SH-SY5Y (cell line): ENCODE data around the gene PCDHGA9.

ENCODE experiments used
- GATA2 ChIP-seq: IDR thresholded peaks from 2 replicates; pipeline ENCODE4 v1.6.1; 2011; ENCODE audit warnings: mild to moderate bottlenecking, low read depth, low read length
- GATA3 ChIP-seq: IDR thresholded peaks from 2 replicates; pipeline ENCODE4 v1.6.1; 2011; ENCODE audit warnings: low read depth, mild to moderate bottlenecking, low read length, moderate library complexity

The PCDHGA9 gene

GRCh38 chr5:141420855-141421488, 18.4 kb downstream of the PCDHGA9 start, which contains the start of gene PCDHGA11:
Gene PCDHGA11, plus strand, starts transcription at chr5:141421051. Its CDS starts 177 bp downstream, at chr5:141421228.
- no peak for TF ChIP-seq GATA3

DNA sequence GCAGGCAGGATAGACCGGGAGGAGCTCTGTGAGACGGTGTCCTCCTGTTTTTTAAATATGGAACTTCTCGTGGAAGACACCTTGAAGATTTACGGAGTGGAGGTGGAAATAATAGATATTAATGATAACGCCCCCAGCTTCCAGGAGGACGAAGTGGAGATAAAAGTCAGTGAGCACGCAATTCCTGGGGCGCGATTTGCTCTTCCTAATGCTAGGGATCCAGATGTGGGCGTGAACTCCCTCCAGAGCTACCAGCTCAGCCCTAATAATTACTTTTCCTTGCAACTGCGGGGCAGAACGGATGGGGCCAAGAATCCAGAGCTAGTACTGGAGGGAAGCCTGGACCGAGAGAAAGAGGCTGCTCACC, 18.9 kb downstream of the PCDHGA9 start:
- TF ChIP-seq GATA3 (no peak), GATA2 (no peak)

DNA sequence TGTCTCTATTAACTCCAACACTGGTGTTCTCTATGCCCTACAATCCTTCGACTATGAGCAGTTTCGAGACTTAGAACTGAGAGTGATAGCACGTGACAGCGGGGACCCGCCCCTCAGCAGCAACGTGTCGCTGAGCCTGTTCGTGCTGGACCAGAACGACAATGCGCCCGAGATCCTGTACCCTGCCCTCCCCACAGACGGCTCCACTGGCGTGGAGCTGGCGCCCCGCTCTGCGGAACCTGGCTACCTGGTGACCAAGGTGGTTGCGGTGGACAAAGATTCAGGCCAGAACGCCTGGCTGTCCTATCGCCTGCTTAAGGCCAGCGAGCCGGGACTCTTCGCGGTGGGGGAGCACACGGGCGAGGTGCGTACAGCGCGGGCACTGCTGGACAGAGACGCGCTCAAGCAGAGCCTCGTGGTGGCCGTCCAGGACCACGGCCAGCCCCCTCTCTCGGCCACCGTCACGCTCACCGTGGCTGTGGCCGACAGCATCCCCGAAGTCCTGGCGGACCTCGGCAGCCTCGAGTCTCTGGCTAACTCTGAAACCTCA, 20.2 kb downstream of the PCDHGA9 start:
- TF ChIP-seq GATA2: no peak
- no peak for TF ChIP-seq GATA3

DNA sequence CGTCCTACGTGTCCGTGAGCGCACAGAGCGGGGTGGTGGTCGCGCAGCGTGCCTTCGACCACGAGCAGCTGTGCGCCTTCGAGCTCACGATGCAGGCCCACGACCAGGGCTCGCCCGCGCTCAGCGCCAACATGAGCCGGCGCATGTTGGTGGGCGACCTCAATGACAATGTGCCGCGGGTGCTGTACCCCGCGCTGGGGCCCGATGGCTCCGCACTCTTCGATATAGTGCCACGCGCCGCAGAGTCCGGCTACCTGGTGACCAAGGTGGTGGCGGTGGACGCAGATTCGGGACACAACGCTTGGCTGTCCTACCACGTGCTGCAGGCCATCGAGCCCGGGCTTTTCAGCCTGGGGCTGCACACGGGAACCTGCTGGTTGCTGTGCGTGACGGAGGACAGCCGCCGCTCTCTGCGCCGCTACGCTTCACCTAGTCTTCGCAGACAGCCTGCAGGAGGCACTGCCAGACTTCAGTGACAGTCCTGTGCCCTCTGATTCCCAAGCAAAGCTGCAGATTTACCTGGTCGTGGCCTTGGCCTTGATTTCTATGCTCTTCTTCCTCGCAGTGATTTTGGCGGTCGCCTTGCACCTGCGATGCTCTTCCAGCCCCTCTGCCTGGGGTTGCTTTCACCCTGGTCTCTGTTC, 25.3 kb downstream of the PCDHGA9 start:
- TF ChIP-seq GATA3 (no peak), GATA2 (no peak)

DNA sequence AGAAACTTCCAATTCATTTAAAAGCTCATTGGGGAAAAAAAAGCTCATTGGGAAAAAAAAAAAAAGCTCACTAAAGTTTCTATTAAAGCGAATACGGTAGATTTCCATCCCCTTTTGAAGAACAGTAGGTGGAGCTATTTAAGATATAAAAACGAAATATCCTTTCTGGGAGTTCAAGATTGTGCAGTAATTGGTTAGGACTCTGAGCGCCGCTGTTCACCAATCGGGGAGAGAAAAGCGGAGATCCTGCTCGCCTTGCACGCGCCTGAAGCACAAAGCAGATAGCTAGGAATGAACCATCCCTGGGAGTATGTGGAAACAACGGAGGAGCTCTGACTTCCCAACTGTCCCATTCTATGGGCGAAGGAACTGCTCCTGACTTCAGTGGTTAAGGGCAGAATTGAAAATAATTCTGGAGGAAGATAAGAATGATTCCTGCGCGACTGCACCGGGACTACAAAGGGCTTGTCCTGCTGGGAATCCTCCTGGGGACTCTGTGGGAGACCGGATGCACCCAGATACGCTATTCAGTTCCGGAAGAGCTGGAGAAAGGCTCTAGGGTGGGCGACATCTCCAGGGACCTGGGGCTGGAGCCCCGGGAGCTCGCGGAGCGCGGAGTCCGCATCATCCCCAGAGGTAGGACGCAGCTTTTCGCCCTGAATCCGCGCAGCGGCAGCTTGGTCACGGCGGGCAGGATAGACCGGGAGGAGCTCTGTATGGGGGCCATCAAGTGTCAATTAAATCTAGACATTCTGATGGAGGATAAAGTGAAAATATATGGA, 27.9 kb downstream of the PCDHGA9 start, which contains the start of gene PCDHGA12:
PCDHGA12 (plus strand) TSS at position 176 of the 782 bp plus-strand sequence; CDS start at position 429, 253 bp downstream.
- TF ChIP-seq GATA2: no peak
- TF ChIP-seq GATA3: no peak

DNA sequence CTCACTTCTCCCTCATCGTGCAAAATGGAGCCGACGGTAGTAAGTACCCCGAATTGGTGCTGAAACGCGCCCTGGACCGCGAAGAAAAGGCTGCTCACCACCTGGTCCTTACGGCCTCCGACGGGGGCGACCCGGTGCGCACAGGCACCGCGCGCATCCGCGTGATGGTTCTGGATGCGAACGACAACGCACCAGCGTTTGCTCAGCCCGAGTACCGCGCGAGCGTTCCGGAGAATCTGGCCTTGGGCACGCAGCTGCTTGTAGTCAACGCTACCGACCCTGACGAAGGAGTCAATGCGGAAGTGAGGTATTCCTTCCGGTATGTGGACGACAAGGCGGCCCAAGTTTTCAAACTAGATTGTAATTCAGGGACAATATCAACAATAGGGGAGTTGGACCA, 28.7 kb downstream of the PCDHGA9 start:
- TF ChIP-seq GATA3 (no peak), GATA2 (no peak)

- TF ChIP-seq GATA2: no peak
- TF ChIP-seq GATA3: no peak
These were observed 31.4 kb downstream of the PCDHGA9 start for GRCh38 chr5:141434006-141434405.

DNA sequence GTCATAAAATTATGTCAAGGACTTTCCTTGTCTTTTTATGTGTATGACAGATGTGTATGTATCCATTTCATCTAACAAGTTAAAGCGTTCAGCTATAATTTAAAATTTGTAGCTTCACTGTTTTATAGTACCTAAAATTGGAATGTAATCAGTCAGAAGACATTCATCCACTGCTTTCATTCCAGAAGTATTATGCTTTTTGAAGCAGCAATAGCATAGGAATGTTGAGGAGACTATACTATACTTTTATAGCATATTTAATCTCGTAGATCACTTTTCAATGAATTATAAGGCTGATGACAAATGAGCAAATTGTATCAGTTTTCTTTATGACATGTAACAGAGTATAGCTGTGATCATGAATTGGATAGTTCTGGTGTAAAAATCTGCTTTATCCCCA, 34.6 kb downstream of the PCDHGA9 start:
- TF ChIP-seq GATA2: no peak
- no peak for TF ChIP-seq GATA3

DNA sequence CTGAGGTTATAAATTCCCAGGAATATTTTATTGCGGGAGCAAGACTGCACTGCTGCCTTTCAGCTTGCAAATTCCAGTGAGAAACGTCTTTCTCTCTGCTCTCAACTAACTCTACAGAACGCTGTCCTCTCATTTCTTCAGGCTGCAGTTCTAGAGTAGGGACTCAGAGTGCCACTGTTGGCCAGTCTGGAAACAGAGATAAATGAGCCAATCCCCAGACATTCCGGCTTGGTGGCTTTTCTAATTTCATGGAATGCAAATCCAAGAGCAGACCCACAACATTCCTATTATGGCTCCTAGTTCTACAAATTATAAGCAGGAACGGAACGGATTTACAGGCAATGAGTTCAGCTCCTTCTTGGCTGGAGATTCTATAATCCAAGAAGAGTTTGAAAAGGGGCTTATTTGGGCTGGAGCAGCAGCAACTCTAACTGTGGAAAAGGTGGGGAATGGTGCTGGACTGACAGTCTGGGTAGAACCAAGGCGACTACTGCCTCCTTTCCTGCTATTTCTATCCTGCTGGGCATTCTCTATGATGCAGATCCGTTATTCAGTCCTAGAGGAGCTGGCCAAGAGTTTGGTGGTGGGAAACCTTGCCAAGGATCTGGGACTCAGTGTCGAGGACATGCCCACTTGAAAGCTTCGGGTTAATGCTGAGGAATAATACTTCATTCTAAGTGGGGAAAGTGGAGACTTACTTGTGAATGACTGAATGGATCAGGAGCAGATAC, 37.0 kb downstream of the PCDHGA9 start:
- no peak for TF ChIP-seq GATA2
- no peak for TF ChIP-seq GATA3

GRCh38 chr5:141440341-141440740, 37.8 kb downstream of the PCDHGA9 start:
- TF ChIP-seq GATA2 (no peak), GATA3 (no peak)

GRCh38 chr5:141441571-141442170, 39.1 kb downstream of the PCDHGA9 start:
- TF ChIP-seq GATA3 (no peak), GATA2 (no peak)
